ENCODE results near the gene LUZP2. TPM values are rescaled to one million over a fixed set of nuclear protein-coding genes. Genes with fewer than 3 reads are reported as not detected.

Gene LUZP2
- total RNA-seq, 1 donor from 2014 or later, result not detected

DNA sequence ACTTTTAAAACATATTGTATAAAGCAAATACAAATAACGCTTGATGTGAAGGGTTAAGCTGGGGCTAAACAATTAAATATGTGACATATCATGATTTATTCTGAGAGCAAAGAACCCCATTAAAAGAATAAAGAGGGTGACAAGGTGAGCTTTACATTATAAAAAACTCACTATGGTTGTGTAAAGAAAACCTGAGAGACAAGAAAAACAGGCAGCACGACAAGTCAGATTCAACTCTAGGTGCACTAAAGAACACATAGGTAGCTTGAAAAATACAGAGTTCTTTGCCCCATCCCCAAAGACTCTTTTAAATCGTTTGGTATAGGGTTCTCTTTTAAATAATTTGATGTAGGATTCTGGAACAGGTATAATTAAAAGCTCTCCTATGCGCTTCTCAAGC is 63.5 kb downstream of the LUZP2 start:
- DNase-seq (ENCODE audit: low read depth in 2 of 2), result no peak

GRCh38 chr11:24567380-24567779 is 70.5 kb downstream of the LUZP2 start:
- DNase-seq (ENCODE audit: low read depth in 2 of 2), result no peak

GRCh38 chr11:24572376-24572775 is 75.5 kb downstream of the LUZP2 start:
- DNase-seq (ENCODE audit: low read depth in 2 of 2), result no peak

- DNase-seq (ENCODE audit: low read depth in 2 of 2), result no peak
These were observed 77.6 kb downstream of the LUZP2 start for GRCh38 chr11:24574461-24574860.

- peak in 1 of 2 donors; percentile 70 for DNase-seq (ENCODE audit: low read depth in 2 of 2)
These were observed 78.5 kb downstream of the LUZP2 start for GRCh38 chr11:24575392-24575791.

DNA sequence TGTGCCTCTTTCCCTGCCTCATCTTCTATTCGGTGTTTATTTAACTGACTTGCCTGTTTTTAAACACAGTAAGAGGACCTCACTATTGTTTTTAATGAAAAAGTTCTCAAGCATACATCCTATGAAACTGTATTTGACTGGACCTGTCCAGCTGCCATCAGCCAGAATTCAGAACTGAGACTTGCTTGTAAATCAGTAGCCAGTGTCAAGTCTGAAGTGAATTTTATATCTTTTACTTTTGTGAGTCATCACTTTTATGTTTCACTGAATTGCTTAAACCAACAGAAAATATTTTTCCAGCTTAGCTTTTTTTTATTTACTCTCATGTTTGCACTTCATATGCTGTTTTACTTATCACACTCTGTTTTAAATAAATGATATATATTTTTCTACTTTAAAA is 88.3 kb downstream of the LUZP2 start:
- peak in 1 of 2 donors; percentile 10 for DNase-seq (ENCODE audit: low read depth in 2 of 2)

- DNase-seq (ENCODE audit: low read depth in 2 of 2), result no peak
These were observed 90.8 kb downstream of the LUZP2 start for GRCh38 chr11:24587635-24588034.

GRCh38 chr11:24588081-24588480 is 91.2 kb downstream of the LUZP2 start:
- peak in 1 of 2 donors; percentile 12 for DNase-seq (ENCODE audit: low read depth in 2 of 2)

GRCh38 chr11:24589064-24589463 is 92.2 kb downstream of the LUZP2 start:
- no peak for DNase-seq (ENCODE audit: low read depth in 2 of 2)

GRCh38 chr11:24591283-24591682 is 94.4 kb downstream of the LUZP2 start:
- DNase-seq (ENCODE audit: low read depth in 2 of 2), result no peak

- DNase-seq (ENCODE audit: low read depth in 2 of 2), result peak in 1 of 2 donors; percentile 25
These were observed 95.5 kb downstream of the LUZP2 start for GRCh38 chr11:24592360-24592759.

DNA sequence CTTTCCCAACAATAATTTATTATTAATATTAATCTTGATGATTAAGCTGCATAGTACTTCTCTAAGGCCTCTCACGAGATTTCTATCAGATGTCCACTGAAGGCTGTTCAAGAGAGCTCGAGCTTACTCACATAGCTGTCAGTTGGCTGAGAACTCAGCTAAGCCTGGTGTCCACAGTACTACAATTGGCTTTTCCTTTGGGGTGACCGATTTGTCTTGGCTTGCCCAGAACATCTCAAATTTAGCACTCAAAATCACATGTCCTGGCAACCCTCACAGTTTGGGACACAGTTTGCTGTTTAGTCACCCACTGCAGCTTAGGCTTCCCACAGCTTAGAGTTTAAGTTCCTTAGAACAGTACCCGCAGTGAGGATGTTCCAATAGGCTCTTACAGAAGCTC is 96.5 kb downstream of the LUZP2 start:
- no peak for DNase-seq (ENCODE audit: low read depth in 2 of 2)

DNA sequence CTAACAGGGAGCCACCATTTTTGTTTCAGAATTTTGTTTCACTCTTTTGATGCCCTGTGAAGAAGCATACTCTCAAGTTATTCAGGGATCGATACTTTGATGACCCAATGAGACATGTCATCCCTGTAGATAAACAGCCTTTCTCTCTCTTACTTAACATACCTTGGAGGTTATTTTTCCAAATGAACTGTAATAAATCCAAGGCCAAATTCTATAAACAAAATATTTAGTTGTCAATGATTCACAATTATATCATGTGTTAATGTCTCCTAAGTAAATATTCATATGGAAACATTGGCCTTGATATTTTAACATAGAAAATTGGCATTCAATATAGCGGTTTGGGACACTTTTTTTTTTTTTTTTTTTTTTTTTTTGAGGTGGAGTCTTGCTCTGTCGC is 97.5 kb downstream of the LUZP2 start:
- no peak for DNase-seq (ENCODE audit: low read depth in 2 of 2)

DNA sequence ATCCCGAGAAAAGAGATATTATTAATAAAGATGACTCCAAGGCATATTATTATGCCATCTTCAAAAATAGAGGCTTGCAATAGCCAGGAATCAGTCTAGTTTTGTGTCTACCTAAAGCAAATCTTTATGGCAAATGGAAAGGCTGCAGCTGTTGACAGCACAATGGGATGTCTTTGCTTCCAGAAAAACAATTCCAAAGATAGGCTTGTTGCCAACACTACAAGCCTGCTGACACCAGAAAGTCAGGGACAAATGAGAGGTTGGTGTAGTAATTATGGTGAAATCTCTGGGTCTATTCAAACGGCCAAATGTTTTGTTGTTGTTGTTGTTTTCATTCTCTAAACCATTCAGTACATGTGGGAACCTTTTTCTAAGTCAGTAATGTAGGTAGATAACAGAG is 101.8 kb downstream of the LUZP2 start:
- peak in 1 of 2 donors; percentile 10 for DNase-seq (ENCODE audit: low read depth in 2 of 2)

- DNase-seq (ENCODE audit: low read depth in 2 of 2), result no peak
These were observed 112.6 kb downstream of the LUZP2 start for GRCh38 chr11:24609192-24610119.

DNA sequence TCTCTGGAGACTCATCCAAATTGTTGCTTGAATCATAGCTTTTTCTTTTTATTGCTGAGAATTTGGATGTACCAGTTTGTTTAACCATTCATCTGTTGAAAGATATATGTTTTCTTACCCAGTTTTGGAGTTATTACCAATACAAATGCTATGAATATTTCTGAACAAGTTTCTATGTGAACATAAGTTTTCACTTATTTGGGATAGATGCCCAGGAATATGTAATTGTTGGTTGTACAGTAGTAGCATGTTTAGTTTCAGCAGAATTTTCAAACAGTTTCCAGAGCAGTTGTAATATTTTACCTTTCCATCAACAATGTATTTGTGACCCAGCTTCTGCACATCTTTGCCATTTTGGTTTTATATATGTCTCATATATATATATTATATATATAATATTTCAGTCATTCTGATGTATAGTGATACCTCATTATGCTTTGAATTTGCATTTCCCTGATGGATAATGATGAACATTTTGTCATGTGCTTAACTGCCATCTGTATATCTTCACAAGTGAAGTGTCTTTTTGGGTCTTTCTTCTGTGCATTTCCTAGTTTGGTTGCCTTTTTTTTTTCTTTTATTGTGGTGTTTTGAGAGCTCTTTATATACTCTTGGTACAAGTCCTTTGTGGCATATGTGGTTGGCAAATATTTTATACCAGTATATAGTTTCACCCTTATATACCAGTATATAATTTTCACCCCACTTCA is 118.8 kb downstream of the LUZP2 start:
- no peak for DNase-seq (ENCODE audit: low read depth in 2 of 2)

DNA sequence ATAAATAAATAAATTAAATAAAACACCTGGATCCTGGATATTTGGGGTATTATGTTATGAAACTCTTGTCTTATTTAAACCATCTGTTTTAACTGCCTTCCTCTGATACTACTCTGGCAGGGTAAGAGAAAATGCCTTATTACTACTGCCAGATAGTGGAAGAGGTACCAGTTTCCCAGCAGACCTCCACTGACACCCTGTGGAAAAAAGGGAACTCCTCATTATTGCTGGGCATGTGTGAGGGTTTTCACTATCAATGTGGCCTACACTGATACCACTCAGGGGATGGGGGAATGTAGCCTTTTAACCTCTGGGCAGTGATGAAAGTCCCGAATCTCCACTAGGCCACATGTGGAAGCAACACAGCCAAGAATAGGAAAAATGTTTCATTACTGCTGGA is 121.0 kb downstream of the LUZP2 start:
- peak in 1 of 2 donors; percentile 4 for DNase-seq (ENCODE audit: low read depth in 2 of 2)

DNA sequence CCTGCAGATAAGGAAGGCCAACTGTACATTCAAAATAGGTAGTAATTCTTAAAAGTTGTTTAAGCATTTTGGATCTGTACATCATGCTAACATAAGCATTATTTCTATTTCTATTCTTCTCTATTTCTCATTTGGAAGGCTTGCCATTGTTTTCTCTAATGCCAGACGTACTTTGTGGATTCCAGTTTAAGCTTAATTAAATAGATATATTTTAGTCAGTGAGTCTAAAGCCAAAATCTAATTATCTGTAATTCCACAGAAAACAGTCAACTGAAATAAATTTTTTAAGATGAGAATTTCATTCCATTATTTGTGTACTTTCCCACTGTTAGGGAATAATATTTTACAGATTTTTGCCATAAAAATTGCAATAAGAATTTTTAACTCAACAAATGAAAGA is 123.0 kb downstream of the LUZP2 start:
- DNase-seq (ENCODE audit: low read depth in 2 of 2), result no peak

- no peak for DNase-seq (ENCODE audit: low read depth in 2 of 2)
These were observed 125.4 kb downstream of the LUZP2 start for GRCh38 chr11:24622262-24622661.

DNA sequence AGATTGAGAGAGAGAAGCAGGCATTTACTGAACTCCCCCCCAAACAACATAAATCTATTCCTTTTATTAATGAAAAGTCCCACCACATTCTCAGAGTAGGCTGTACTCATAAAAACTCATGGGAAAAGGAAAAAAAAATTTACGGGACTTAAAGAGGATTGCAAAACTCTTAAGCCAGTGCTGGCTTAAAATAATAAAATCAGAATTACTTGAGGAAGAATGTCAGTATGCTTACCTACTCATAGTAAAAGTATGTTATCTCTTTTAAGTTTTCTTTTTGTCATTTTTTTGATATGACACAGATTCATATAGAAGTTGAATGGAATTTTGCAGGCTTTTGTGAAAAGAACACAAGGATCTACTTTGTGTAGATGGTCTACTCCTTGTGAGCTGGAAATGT is 126.3 kb downstream of the LUZP2 start:
- no peak for DNase-seq (ENCODE audit: low read depth in 2 of 2)

GRCh38 chr11:24624432-24624831 is 127.6 kb downstream of the LUZP2 start:
- no peak for DNase-seq (ENCODE audit: low read depth in 2 of 2)

DNA sequence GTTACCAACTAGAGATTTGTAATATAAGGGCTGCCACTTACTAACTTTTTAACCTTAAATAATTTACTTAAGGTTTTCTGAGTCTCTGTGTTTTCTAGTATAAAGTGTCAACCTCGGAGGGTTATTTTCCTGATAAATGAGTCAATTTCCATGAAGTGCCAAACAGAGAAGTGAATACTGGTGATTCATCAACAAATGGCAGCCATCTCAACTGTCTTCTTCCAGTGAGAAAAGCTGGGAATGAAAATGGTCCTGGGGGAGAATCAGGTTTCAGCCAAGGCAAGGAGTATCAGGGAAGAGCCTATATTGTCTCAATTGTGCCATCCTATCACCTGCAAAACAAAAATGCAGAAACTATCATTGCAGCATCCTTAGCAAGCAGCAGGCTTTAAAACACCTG is 129.1 kb downstream of the LUZP2 start:
- DNase-seq (ENCODE audit: low read depth in 2 of 2), result no peak
